Stimulated activated CD8-positive, alpha-beta memory T cell treated with anti-CD3 and anti-CD28 coated beads, Interleukin-15, amount 100 ng/mL, for 4 hours (primary cell): ENCODE results near the gene OPCML.

Experiments used
- DNase-seq, 2 donors: peaks; one replicate each; pipeline ENCODE4 v3.0.0-alpha.2; 2020; ENCODE audit warnings: low read depth in 2 of 2

Gene OPCML

GRCh38 chr11:132895340-132895739 is 637.0 kb downstream of the OPCML start:
- no peak for DNase-seq

DNA sequence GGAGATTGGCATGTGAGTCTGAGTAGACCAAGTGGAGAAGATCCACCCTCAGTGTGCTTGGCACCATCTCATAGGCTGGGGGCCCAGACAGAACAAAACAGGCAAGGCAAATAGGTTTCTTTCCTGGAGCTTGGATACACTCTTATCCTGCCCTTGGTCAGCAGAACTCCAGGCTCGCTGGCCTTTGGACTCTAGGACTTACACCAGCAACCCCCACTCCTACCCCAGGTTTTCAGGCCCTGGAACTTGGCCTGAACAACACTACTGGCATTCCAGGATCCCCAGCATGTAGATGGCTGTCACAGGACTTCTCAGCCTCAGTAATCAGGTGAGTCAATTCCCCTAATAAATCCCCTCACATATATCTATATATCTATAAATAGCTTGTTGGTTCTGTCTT is 637.7 kb downstream of the OPCML start:
- no peak for DNase-seq

GRCh38 chr11:132892876-132893275 is 639.4 kb downstream of the OPCML start:
- DNase-seq, result no peak

GRCh38 chr11:132888226-132888625 is 644.1 kb downstream of the OPCML start:
- no peak for DNase-seq

DNA sequence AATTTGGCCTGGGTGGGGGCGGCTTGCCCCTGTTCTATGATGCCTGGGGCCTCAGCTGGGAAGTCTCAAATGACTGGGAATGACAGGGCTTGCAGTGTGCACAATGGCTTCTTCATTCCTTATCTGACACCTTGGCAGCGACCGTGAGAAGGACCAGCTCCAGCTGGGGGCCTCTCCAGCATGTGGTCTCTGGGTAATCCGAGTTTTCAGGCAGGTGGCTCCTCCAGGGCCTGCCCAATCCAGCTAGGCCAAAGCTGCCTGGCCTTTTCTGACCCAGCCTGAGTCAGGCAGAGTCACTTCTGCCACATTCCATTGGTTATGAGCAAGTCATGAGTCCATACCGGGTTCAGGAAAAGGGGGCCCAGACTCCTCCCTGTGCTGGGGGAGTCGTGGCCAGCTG is 646.0 kb downstream of the OPCML start:
- DNase-seq, result no peak

GRCh38 chr11:132883241-132883640 is 649.1 kb downstream of the OPCML start:
- DNase-seq, result no peak

DNA sequence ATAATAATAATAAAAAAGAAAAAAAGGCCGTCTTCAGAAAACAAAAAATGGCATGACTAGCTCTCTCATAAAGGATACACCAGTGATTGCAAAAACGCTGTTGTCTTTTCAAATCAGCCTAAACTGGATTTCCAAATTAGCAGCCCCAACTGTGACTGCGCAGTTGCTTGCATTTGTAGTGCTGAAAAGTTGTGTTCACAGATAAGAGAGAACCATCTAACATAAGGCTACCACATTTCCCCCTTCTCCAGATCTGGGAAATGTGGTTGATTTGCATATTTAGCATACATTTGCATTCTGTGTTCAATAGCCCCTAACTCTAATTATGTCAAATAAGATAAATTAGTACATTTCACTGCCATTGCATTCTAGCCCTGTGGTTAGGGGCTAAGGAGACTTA is 650.7 kb downstream of the OPCML start:
- DNase-seq, result no peak

GRCh38 chr11:132878111-132878510 is 654.2 kb downstream of the OPCML start:
- DNase-seq, result no peak

GRCh38 chr11:132876705-132877104 is 655.6 kb downstream of the OPCML start:
- DNase-seq, result no peak

- DNase-seq, result no peak
Observed at GRCh38 chr11:132876239-132876638, 656.1 kb downstream of the OPCML start.

- no peak for DNase-seq
Observed at GRCh38 chr11:132874638-132875037, 657.7 kb downstream of the OPCML start.

- no peak for DNase-seq
Observed at GRCh38 chr11:132873841-132874240, 658.5 kb downstream of the OPCML start.

- DNase-seq, result no peak
Observed at GRCh38 chr11:132872211-132872610, 660.1 kb downstream of the OPCML start.

- no peak for DNase-seq
Observed at GRCh38 chr11:132866783-132867545, 665.3 kb downstream of the OPCML start.

GRCh38 chr11:132865623-132866022 is 666.7 kb downstream of the OPCML start:
- DNase-seq, result no peak

DNA sequence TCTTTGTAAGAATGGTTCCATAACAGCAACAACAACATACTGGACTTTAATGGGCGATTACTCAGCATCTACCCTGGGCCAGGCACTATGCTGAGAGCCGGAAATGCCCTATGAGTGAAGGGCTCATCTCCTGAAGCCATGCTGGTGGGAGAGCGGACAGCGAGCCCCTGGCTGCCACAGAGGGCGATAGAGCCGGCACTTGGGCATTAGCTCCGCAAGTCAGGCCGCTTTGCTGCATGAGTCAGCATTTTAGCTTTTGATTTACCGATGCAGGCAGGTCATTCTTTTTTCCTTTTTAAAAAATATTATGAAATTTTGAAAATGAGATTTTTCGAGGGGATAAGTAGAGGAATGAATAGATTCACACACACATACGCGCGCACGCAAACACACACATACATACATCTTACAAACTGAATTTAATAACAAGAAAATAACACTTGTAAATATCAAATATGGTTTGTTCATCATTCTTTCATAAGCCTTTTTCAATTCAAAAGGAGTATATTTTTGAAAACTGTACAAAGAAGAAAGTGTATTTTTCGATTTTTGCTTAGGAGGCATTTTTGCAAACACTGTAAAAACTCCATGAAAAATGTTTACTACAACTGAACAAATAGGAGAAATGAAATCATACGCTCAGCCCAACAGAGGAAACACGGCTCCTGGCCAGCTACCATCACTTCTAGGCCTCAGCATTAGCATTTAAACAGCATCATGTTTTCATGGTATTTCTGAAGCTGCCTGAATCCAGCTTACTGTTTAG is 667.3 kb downstream of the OPCML start:
- no peak for DNase-seq

DNA sequence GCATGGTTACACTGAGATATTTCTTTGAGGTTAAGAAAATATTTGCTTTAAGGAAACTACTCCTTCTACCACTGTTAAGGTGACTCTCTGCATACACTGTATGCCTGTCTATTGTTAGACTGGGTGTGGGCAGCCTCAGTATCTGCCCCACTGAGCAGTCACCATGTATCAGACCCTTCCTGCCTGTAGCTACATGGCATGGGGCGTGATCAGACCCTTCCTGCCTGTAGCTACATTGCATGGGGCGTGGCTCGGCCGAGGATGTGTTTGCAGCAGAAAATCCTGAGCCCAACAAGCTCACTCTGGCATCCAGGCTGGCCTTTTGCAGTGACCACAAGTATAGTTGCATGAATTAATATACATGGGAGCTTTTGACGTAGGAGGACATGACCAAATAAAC is 669.4 kb downstream of the OPCML start:
- DNase-seq, result no peak

GRCh38 chr11:132862137-132862536 is 670.2 kb downstream of the OPCML start:
- DNase-seq, result no peak

DNA sequence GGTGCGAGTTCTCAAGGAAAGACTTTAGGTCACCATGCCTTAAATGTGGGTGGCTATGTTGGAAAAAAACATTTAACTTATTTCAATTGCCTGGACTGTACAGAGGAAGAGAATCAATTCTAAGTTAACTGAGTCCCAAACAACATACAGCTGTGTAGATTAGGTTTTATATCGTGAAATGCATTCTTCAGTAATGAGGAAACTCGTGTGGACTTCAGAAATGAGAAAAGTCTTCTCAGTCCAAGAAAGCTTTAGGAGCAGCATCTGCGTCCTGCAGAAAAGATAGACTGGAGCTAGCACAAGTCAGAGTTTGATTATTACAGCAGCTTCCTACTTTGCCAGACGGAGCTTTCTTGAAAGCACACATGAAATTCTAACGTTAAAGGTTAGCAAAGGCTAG is 673.0 kb downstream of the OPCML start:
- no peak for DNase-seq

GRCh38 chr11:132858223-132858622 is 674.1 kb downstream of the OPCML start:
- DNase-seq, result no peak

DNA sequence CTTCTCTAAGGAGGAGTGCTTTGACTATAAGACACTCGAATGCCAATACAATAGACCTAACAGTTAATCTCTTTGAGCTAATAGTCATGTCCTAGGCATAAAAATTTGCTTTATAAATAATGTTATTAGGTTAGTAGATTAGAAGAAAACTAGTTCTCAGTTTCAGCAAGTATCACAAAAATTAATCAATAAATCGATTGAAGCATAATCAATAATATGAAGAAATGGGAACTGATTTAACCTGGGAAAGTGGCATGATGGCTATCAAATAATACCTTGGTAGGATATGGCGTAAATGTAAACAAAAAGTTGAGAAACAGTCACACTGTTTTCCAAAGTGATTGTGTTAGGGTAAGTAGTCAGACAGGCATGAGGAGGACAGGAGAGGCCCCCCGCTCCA is 676.3 kb downstream of the OPCML start:
- no peak for DNase-seq

DNA sequence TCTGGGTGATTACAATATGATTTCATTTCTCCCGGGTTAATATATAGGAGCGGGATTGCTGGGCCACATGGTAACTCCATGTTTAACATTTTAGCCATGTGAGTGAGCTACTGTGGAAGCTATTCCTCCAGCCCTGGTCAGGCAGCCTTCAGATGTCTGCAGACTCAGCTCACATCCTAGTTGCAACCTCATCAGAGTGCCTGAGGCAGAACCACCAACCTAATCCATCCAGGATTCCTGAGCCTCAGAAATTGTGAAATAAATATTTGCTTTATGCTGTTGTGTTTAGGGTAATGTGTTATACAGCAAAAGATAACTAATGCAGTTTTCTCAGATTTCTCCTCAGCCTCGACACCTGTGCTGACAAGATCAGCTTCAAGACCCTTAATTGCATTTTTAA is 676.8 kb downstream of the OPCML start:
- no peak for DNase-seq

DNA sequence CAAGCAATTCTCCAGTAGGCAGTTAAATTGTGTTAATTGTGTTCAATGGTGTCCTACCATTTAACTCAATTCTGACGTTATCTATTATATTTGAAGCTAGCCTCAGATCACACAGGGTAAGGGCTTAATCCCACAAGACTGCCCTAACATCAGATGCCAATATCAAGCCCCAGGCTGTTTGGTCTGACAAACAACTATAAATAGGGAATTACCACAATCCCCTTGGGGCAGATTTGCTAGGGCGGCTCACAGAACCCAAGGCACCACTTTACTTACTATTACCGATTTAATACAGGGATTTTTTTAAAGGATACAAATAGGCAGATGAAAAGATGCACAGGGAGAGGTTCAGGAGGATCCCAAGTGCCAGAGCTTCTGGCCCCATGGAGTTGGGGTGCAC is 678.4 kb downstream of the OPCML start:
- no peak for DNase-seq
